ENCODE data around the gene NCDN.

Gene NCDN

GRCh38 chr1:35555212-35555584 lies 2.4 kb upstream of the NCDN start:
- DNase-seq (ENCODE audit: low spot score): no peak

- no peak for DNase-seq (ENCODE audit: low spot score)
Measured at GRCh38 chr1:35555601-35556477, 1.8 kb upstream of the NCDN start.

- DNase-seq (ENCODE audit: low spot score): no peak
Measured at GRCh38 chr1:35556484-35557117, 998 bp upstream of the NCDN start.

- DNase-seq (ENCODE audit: low spot score): peak; percentile 90
Measured at GRCh38 chr1:35557118-35557610, 435 bp upstream of the NCDN start, which contains the start of gene KIAA0319L. KIAA0319L (minus strand) TSS chr1:35557403; CDS start chr1:35554491, 2,912 bp downstream.

- DNase-seq (ENCODE audit: low spot score): no peak
Measured at GRCh38 chr1:35558374-35559316, 1.0 kb downstream of the NCDN start.

GRCh38 chr1:35559317-35559944 lies 1.8 kb downstream of the NCDN start:
- no peak for DNase-seq (ENCODE audit: low spot score)

- DNase-seq (ENCODE audit: low spot score): peak; percentile 84
Measured at GRCh38 chr1:35560256-35561225, 2.9 kb downstream of the NCDN start.

GRCh38 chr1:35561297-35561971 lies 3.8 kb downstream of the NCDN start:
- no peak for DNase-seq (ENCODE audit: low spot score)

GRCh38 chr1:35561972-35562680 lies 4.5 kb downstream of the NCDN start:
- DNase-seq (ENCODE audit: low spot score): no peak

- no peak for DNase-seq (ENCODE audit: low spot score)
Measured at GRCh38 chr1:35563166-35563565, 5.6 kb downstream of the NCDN start.

GRCh38 chr1:35564037-35564883 lies 6.7 kb downstream of the NCDN start:
- peak; percentile 51 for DNase-seq (ENCODE audit: low spot score)

- DNase-seq (ENCODE audit: low spot score): no peak
Measured at GRCh38 chr1:35564884-35565741, 7.5 kb downstream of the NCDN start.

- no peak for DNase-seq (ENCODE audit: low spot score)
Measured at GRCh38 chr1:35565742-35566133, 8.1 kb downstream of the NCDN start.

- no peak for DNase-seq (ENCODE audit: low spot score)
Measured at GRCh38 chr1:35567947-35568558, 10.5 kb downstream of the NCDN start.

- peak; percentile 71 for DNase-seq (ENCODE audit: low spot score)
Measured at GRCh38 chr1:35568975-35569395, 11.4 kb downstream of the NCDN start.

- DNase-seq (ENCODE audit: low spot score): no peak
Measured at GRCh38 chr1:35569936-35570335, 12.3 kb downstream of the NCDN start.

Measured in globus pallidus (tissue), 1 donor.